Stomach smooth muscle (tissue), 2 donors: Measurements from ENCODE around the gene PARVB.

Experiments
- H3K27ac ChIP-seq: one replicate; pipeline ENCODE4 v1.7.0; 2013; ENCODE audit warnings: mild to moderate bottlenecking, low read length, inconsistent platforms
- H3K27me3 ChIP-seq, 2 donors: one replicate each; pipeline ENCODE4 v1.7.0; 2013; ENCODE audit warnings: low read length in 2 of 2; ENCODE audit not compliant: insufficient read depth in 2 of 2, control insufficient read depth in 1 of 2
- H3K36me3 ChIP-seq, 2 donors: one replicate each; pipeline ENCODE4 v1.7.0; 2013; ENCODE audit warnings: low read length in 2 of 2; ENCODE audit not compliant: control insufficient read depth in 2 of 2, insufficient read depth in 2 of 2
- H3K4me1 ChIP-seq: one replicate; pipeline ENCODE4 v1.7.0; 2013; ENCODE audit warnings: low read length; ENCODE audit not compliant: control insufficient read depth, insufficient read depth
- H3K4me3 ChIP-seq, 2 donors: one replicate each; pipeline ENCODE4 v1.7.0; 2013; ENCODE audit warnings: low read length in 2 of 2
- H3K9ac ChIP-seq, 2 donors: one replicate each; pipeline ENCODE4 v1.7.0; 2013; ENCODE audit warnings: low read length in 2 of 2, mild to moderate bottlenecking in 1 of 2
- H3K9me3 ChIP-seq, 2 donors: one replicate each; pipeline ENCODE4 v1.7.0; 2013; ENCODE audit warnings: low read length in 2 of 2; ENCODE audit not compliant: control insufficient read depth in 2 of 2
- donor health status: healthy.
- donor health status: Pancreatic carcinoma.

Gene PARVB

GRCh38 chr22:43990044-43990443 lies 34.1 kb upstream of the PARVB start:
- Histone ChIP-seq H3K4me3 (no peak overlapping the region), H3K27me3 (no peaks in the 10 kb centered on the region), H3K4me1 (peaks cover 2% of the 10 kb centered on the region), H3K36me3 (peaks cover 33 to 44% of the 10 kb centered on the region in 2 donors), H3K9ac (no peak overlapping the region), H3K27ac (no peak overlapping the region), H3K9me3 (no peaks in the 10 kb centered on the region)

- no peak overlapping the region for H3K27ac ChIP-seq
- H3K27me3 ChIP-seq = no peaks in the 10 kb centered on the region
- peaks cover 2% of the 10 kb centered on the region for H3K4me1 ChIP-seq
- H3K4me3 ChIP-seq = no peak overlapping the region
- H3K9ac ChIP-seq = no peak overlapping the region
- H3K36me3 ChIP-seq = peaks cover 32 to 46% of the 10 kb centered on the region in 2 donors
- no peaks in the 10 kb centered on the region for H3K9me3 ChIP-seq
These were observed 32.6 kb upstream of the PARVB start for GRCh38 chr22:43991316-43992020.

GRCh38 chr22:43992331-43992821 lies 31.7 kb upstream of the PARVB start:
- Histone ChIP-seq H3K9me3 (no peaks in the 10 kb centered on the region), H3K9ac (no peak overlapping the region), H3K4me1 (peaks cover 2% of the 10 kb centered on the region), H3K27ac (no peak overlapping the region), H3K27me3 (no peaks in the 10 kb centered on the region), H3K4me3 (no peak overlapping the region), H3K36me3 (peaks cover 35 to 52% of the 10 kb centered on the region in 2 donors)

GRCh38 chr22:43993072-43993760 lies 30.9 kb upstream of the PARVB start:
- H3K27ac ChIP-seq = no peak overlapping the region
- H3K9ac ChIP-seq = no peak overlapping the region
- H3K27me3 ChIP-seq = no peaks in the 10 kb centered on the region
- H3K9me3 ChIP-seq = no peaks in the 10 kb centered on the region
- H3K4me3 ChIP-seq = no peak overlapping the region
- peaks cover 2% of the 10 kb centered on the region for H3K4me1 ChIP-seq
- H3K36me3 ChIP-seq = peaks cover 36 to 52% of the 10 kb centered on the region in 2 donors

GRCh38 chr22:43994006-43994405 lies 30.1 kb upstream of the PARVB start:
- H3K4me1 ChIP-seq = peaks cover 2% of the 10 kb centered on the region
- no peak overlapping the region for H3K9ac ChIP-seq
- no peak overlapping the region for H3K4me3 ChIP-seq
- H3K27me3 ChIP-seq = no peaks in the 10 kb centered on the region
- H3K36me3 ChIP-seq = peaks cover 42 to 54% of the 10 kb centered on the region in 2 donors
- H3K27ac ChIP-seq = no peak overlapping the region
- no peaks in the 10 kb centered on the region for H3K9me3 ChIP-seq

GRCh38 chr22:43994416-43994815 lies 29.7 kb upstream of the PARVB start:
- Histone ChIP-seq H3K36me3 (peaks cover 43 to 56% of the 10 kb centered on the region in 2 donors), H3K9ac (no peak overlapping the region), H3K9me3 (no peaks in the 10 kb centered on the region), H3K4me3 (no peak overlapping the region), H3K4me1 (peaks cover 5% of the 10 kb centered on the region), H3K27ac (no peak overlapping the region), H3K27me3 (no peaks in the 10 kb centered on the region)

GRCh38 chr22:43995057-43995685 lies 28.9 kb upstream of the PARVB start:
- H3K4me1 ChIP-seq = peaks cover 5% of the 10 kb centered on the region
- H3K9ac ChIP-seq = no peak overlapping the region
- H3K27me3 ChIP-seq = no peaks in the 10 kb centered on the region
- no peaks in the 10 kb centered on the region for H3K9me3 ChIP-seq
- H3K4me3 ChIP-seq = no peak overlapping the region
- H3K27ac ChIP-seq = no peak overlapping the region
- peaks cover 37 to 49% of the 10 kb centered on the region in 2 donors for H3K36me3 ChIP-seq

GRCh38 chr22:43995798-43996169 lies 28.3 kb upstream of the PARVB start:
- H3K27ac ChIP-seq = no peak overlapping the region
- peaks cover 5% of the 10 kb centered on the region for H3K4me1 ChIP-seq
- peak overlapping the region in 1 of 2 donors; percentile 35 for H3K4me3 ChIP-seq
- no peaks in the 10 kb centered on the region for H3K27me3 ChIP-seq
- peaks cover 32 to 45% of the 10 kb centered on the region in 2 donors for H3K36me3 ChIP-seq
- H3K9me3 ChIP-seq = no peaks in the 10 kb centered on the region
- H3K9ac ChIP-seq = no peak overlapping the region

GRCh38 chr22:43996170-43996980 lies 27.7 kb upstream of the PARVB start:
- no peak overlapping the region for H3K27ac ChIP-seq
- H3K4me3 ChIP-seq = peak overlapping the region in 1 of 2 donors; percentile 35
- no peaks in the 10 kb centered on the region for H3K27me3 ChIP-seq
- peaks cover 31 to 45% of the 10 kb centered on the region in 2 donors for H3K36me3 ChIP-seq
- H3K4me1 ChIP-seq = peaks cover 5% of the 10 kb centered on the region
- no peaks in the 10 kb centered on the region for H3K9me3 ChIP-seq
- no peak overlapping the region for H3K9ac ChIP-seq

- H3K4me3 ChIP-seq = no peak overlapping the region
- H3K36me3 ChIP-seq = peaks cover 28 to 40% of the 10 kb centered on the region in 2 donors
- no peaks in the 10 kb centered on the region for H3K9me3 ChIP-seq
- no peaks in the 10 kb centered on the region for H3K27me3 ChIP-seq
- no peak overlapping the region for H3K27ac ChIP-seq
- H3K4me1 ChIP-seq = peaks cover 5% of the 10 kb centered on the region
- H3K9ac ChIP-seq = no peak overlapping the region
These were observed 27.2 kb upstream of the PARVB start for GRCh38 chr22:43996981-43997265.
